ENCODE measurements around the gene LNX1.
"Not testable (repeated sequence)": the region's sequence is repeated elsewhere in the genome, so short reads cannot be mapped to it uniquely, and the experiment has no call there.

LNX1 gene

DNA sequence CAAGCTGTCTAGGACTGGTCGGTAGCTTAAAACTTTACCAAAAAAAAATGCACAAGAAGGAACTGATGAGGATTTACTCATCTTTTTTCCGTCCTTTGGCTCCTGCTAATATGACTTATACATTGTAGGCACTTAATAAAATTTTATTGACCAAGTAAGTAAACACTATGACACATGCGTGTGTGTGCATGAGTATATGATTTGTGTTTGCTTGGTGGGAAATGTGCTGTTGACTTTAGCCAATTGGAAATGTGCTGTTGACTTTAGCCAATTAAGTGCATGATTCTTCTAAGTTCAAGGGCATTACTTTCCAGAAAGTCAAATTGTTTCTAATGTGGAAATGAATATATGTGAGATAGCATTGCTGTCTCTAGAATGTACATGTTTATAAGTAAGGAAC, 135.5 kb downstream of the LNX1 start:
- no peak for DNase-seq

DNA sequence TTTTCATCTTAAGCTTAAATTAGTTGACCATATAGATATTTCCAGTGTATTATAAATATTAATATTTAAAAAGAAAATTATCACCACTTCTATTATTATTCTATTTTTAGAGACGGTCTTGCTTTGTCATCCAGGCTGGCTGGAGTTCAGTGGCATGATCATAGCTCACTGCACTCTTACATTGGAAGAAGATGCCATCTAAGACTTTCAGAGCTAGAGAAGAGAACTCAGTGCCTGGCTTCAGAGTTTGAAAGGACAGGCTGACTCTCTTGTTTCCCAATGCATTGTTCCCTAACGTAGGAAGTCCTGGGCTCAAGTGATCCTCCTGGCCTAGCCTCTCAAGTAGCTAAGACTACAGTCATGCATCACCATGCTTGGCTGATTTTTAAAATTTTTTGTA, 137.9 kb downstream of the LNX1 start:
- no peak for DNase-seq

DNA sequence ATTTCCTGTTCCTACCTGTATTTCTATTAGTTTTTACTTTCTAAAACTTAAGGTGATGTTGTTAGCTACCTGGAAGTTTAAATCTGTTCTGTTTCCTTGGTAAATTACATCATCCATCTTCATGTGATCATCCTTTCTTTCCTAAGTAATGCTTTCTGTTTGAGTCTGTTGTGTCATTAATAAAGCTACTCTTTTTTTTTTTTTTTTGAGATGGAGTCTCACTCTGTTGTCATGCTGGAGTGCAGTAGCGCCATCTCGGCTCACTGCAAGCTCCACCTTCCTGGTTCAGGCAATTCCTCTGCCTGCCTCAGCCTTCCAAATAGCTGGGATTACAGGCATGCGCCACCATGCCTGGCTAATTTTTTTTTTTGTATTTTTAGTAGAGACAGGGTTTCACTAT, 140.5 kb downstream of the LNX1 start:
- DNase-seq, result no peak

DNA sequence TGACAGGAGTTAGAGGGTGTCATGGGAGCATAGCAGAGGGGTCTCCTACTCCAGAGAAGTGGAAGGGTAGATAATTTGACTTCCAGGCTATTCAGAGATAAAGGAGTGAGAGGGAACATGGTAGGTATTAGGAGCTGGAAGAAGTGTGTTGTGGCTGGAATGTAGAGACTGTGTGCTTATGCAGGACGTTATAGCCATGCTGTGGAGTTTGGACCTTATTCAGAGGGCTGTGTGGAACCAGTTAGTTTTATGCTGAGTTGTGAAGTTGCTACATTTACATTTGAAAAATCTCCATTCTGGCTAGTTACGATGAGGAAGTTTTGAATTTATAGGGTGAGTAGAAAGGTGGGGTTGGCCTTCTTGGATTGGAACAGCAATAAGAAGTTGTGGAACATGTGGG, 146.3 kb downstream of the LNX1 start:
- DNase-seq, result no peak

DNA sequence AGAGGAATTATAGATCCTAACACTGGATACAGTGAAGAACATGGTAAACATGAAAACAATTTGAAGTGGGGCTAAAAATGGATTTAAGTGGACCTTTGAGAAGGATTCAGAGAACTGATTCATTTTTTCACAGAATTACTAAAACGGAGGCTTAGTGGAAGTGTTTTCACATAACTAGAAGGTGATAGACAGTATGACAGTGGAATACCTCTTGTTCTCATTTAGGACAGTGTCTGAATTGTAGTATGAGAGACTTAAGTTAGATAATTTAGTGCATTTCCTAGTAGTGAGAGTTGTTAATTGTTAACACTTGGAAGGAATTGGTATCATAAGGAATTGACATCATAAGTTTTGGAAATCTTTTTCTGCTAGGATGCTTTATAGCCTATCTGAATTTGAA, 149.7 kb downstream of the LNX1 start:
- no peak for DNase-seq

DNA sequence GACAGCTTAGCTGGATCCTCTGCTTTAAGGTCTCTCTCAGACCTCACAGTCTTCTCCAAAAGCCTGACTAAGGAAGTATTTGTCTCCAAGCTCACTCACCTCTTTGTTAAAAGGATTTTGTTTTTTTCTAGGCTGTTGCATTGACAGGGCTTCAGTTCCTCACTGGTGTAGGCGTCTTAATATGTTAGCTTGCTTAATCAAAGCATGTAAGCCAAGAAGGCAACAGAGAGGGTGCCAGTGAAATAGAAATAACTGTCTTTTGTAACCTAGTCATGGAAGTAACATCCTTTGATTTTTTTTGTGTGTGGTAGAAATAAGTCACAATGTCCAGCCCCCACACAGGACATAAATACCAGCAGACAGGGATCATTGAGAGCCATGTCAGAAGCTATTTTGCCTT, 155.0 kb downstream of the LNX1 start:
- no peak for DNase-seq

DNA sequence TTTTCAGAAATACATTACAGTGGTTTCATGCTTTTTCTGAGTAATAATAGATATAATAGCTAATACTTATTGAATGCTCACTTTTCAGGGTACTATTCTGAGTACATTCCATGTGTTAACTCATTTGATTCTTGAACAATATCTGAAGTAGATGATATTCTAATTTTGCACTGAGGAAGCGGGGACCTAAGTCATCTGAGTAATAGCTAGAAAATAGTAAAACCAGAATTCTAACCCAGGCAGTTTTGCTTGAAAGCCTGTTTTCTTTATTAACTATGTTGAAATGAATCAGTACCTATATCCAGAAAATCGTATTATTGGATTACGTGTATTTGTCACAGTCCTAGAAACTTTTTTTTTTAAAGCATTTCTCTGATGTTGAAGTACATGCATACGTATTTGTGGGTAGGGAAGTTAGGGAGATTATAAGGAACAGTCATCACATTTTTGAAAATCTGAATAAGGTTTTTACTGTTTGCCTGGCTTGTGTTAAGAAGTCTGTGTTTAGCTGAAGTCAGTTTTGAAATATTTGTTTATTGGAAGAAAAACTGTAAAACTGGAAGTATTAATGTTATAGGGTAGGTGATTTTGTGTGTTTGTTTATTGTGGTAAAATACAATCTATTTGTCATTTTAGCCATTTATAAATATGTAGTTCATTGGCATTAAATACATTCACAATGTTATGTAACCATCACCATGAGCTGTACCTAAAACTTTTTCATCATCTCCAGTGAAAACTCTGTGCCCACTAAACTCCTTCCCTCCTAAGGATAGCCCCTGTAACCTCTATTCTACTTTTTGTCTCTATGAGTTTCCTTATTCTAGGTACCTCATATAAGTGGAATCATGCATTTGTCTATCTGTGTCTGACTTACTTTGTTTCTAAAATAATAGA, 158.5 kb downstream of the LNX1 start:
- DNase-seq, result no peak

DNA sequence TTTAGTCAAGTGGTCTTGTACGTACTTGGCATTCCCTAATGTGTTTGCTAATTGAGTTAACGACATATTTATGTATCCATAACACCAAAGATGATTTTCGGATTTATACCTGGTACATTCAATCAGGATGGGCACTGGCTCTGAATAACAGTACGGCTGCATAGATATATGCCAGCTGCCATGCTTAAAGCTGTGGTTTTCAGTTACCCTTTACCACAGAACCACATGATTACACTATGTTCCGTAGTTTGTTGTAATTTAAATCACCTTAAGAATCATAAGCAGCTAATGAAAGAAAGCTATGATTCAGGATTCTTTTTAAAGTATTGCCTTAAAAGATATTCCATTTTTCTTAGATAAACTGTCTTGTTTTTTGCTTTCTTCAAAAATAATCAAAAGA, 160.2 kb downstream of the LNX1 start:
- no peak for DNase-seq

DNA sequence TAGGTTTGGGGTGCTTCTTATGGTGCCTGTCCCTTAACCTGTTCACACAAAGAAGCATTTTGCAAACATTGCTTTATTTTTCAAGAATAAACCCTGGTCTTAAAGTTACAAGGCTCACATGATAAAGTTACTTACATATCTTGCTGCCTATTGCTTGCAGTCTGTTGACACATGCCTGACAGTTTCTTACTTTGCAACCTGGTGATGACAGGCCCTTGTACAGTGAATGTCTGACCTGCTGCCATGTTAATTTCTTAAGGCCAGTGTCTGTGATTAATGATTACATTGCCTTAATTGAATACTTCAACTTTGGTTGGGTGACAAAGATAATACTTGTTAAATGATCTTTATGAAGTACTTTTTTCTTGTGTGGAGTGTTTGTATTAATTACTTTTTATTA, 163.9 kb downstream of the LNX1 start:
- DNase-seq, result no peak

DNA sequence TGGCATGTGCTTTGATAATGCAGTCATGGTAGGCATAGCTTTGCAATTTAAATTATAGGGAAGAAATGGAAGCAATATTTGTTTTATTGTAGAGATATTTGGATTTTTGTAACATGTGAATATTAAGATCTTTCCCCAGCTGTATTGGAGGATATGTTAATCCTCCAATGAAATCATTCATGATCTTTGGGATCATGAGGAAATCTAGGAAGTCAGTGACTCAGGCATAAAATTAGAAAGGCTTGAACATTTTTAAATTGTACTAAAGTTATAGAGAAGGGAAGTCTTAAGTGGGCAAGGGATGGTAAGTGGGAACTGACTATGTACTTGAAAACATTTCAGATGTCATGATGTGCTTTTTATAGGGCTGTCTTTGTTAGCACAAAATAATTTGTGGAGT, 167.0 kb downstream of the LNX1 start:
- DNase-seq, result no peak

DNA sequence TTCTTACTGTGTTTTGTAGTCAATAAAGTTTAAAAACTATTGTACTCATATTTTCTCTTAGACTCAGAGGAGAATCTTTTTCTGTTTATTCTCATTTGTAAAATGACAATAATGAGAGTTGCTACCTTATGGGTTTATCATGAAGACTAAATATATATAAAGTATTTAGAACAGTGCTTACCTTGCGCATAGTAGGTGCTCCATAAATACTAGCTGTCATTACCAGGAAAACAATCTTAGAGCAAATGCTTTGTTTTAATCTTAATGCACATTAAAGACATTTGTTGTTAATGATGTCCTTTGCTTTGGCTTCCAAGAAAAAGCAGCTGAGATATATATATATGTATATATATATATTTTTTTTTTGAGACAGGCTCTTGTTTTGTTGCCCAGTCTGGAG, 168.9 kb downstream of the LNX1 start:
- DNase-seq, result no peak

DNA sequence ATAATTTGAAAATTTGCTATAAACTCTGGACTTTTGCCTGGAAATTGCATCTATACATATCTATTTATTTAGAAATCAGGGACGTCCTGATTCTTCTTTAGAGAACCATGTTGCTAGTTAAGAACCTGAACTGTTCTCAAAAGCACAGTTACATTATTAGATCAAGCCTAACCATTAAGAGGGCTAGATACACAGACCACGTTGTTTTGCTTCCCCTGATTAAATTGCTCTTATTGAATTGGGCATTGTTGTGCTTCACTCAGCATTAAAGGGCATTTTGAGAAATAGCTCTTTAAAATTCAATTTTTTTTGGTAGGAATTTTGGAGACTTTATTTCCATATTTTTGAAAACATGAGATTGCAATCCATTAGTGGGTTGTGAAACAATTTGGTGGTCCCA, 169.5 kb downstream of the LNX1 start:
- DNase-seq, result no peak

DNA sequence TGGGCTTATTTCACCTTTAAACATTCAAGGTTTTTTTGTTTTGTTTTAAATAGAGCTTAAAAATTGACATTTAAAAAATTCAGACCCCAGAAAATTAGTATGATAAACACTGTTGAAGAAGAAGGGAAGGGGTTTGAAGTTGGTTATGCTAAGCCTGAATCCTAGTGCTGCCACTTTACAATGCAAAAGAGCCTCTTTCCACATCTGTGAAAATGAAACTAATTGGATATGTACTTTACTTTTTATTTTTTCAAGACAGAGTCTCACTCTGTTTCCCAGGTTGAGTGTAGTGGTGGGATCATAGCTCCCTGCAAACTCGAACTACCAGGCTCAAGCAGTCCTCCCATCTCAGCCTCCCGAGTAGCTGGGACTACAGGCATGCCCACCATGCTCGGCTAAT, 172.1 kb downstream of the LNX1 start:
- DNase-seq, result no peak

DNA sequence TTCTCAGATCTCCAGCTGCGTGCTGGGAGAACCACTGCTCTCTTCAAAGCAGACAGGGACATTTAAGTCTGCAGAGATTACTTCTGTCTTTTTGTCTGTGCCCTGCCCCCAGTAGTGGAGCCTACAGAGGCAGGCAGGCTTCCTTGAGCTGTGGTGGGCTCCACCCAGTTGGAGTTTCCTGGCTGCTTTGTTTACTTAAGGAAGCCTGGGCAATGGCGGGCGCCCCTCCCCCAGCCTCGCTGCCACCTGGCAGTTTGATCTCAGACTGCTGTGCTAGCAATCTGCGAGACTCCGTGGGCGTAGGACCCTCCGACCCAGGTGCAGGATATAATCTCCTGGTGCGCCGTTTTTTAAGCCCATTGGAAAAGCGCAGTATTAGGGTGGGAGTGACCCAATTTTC, 181.8 kb downstream of the LNX1 start:
- DNase-seq, result not testable (repeated sequence)
